ENCODE measurements around the gene LRRC38. TPM values are rescaled to one million over a fixed set of nuclear protein-coding genes. Genes with fewer than 3 reads are reported as not detected.

Gene LRRC38
- total and polyA plus RNA-seq, 2 donors (not counting 1 experiment from before 2014, with no cell fraction given): not detected

DNA sequence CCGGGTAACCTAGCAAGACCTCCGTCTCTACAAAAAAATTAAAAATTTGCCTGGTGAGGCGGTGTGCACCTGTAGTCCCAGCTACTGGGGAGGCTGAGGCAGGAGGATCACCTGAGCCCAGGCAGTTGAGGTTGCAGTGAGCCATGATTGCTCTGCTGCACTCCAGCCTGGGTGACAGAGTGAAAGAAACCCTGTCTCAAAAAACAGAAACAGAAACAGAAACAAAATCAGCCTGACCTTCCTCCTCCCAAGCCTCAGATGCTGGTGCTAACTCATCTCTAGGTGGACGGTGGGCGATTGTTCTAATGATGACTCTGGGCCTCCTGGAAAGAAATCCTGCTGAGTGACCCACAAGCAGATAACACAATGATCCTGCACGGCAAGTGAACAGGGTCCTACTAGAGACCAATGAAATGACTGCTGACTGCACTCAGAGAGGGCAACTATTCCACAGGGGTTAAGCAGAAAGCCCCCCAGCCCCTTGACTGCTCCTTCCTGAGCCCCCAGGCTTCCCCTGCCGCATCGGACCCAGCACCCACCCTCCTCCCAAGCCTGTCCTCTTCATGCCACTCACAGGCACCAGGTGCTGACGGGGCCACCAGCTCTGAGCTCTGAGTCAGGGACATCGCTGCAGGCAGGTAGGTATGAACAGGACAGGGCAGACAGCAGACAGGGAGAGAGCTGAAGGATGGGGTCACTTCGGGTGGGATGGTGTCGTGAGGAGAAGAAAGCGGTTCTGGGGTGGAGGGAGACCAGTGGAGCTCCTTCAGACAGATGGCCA lies 27.8 kb upstream of the LRRC38 start:
- CTCF ChIA-PET: no interaction called here
- Histone ChIP-seq H4K20me1 (ENCODE audit: control insufficient read depth, insufficient read depth, low read length, poor library complexity, severe bottlenecking) (no peaks in the 10 kb centered on the region), H3K4me2 (replicated peaks; ENCODE audit: low read depth, low read length, poor library complexity, severe bottlenecking) (no peak overlapping the region), H3K27ac (ENCODE audit: low read length in 2 of 2) (no peak overlapping the region), H3K27me3 (replicated peaks in 1 of 4; ENCODE audit: control extremely low read depth in 1 of 4, control insufficient read depth in 3 of 4, insufficient read depth in 4 of 4, low read length in 3 of 4) (no peaks in the 10 kb centered on the region), H3K4me1 (ENCODE audit: control insufficient read depth in 2 of 2, insufficient read depth in 2 of 2, low read length in 2 of 2) (no peaks in the 10 kb centered on the region), H3K4me3 (ENCODE audit: control extremely low read depth in 1 of 5, extremely low read depth in 1 of 5, insufficient read depth in 1 of 5, low read depth in 2 of 5, low read length in 4 of 5) (no peak overlapping the region), H3K9ac (ENCODE audit: low read length) (no peak overlapping the region), H3K36me3 (replicated peaks in 1 of 2; ENCODE audit: control extremely low read depth in 1 of 2, control insufficient read depth in 1 of 2, extremely low read depth in 1 of 2, insufficient read depth in 2 of 2, low read length in 1 of 2) (no peaks in the 10 kb centered on the region), H3K79me2 (ENCODE audit: control insufficient read depth, insufficient read depth, low read length) (no peaks in the 10 kb centered on the region), H3K9me3 (ENCODE audit: control extremely low read depth in 1 of 3, control insufficient read depth in 2 of 3, insufficient read depth in 1 of 3, low read length in 2 of 3) (no peaks in the 10 kb centered on the region), H2AFZ (ENCODE audit: insufficient read depth, low read depth, low read length, poor library complexity, severe bottlenecking) (no peak overlapping the region)
- TF ChIP-seq EZH2 (IDR thresholded peaks at IDR 0.05; ENCODE audit: borderline replicate concordance, insufficient read depth, low read depth, low read length, poor library complexity, severe bottlenecking): no peak
- TF ChIP-seq, protein P1, sequence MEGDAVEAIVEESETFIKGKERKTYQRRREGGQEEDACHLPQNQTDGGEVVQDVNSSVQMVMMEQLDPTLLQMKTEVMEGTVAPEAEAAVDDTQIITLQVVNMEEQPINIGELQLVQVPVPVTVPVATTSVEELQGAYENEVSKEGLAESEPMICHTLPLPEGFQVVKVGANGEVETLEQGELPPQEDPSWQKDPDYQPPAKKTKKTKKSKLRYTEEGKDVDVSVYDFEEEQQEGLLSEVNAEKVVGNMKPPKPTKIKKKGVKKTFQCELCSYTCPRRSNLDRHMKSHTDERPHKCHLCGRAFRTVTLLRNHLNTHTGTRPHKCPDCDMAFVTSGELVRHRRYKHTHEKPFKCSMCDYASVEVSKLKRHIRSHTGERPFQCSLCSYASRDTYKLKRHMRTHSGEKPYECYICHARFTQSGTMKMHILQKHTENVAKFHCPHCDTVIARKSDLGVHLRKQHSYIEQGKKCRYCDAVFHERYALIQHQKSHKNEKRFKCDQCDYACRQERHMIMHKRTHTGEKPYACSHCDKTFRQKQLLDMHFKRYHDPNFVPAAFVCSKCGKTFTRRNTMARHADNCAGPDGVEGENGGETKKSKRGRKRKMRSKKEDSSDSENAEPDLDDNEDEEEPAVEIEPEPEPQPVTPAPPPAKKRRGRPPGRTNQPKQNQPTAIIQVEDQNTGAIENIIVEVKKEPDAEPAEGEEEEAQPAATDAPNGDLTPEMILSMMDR (IDR thresholded peaks at IDR 0.05): no peak
- ATAC-seq (ENCODE audit: low read depth) (no peak), DNase-seq (no peak)
- H3K9me3 Mint-ChIP-seq (ENCODE audit: insufficient read depth): no peaks in the 10 kb centered on the region
- POLR2A ChIA-PET: no interaction called here
- WGBS (ENCODE audit: insufficient coverage): 95% methylated on average over 12 of the region's 13 CpGs
- intact Hi-C loops (cut with micrococcal nuclease): no loop called here
- H3K4me3 Mint-ChIP-seq: no peak overlapping the region
- H3K27me3 Mint-ChIP-seq: peaks cover 5% of the 10 kb centered on the region
- H3K4me1 Mint-ChIP-seq: no peaks in the 10 kb centered on the region
- H3K27ac Mint-ChIP-seq: no peak overlapping the region

DNA sequence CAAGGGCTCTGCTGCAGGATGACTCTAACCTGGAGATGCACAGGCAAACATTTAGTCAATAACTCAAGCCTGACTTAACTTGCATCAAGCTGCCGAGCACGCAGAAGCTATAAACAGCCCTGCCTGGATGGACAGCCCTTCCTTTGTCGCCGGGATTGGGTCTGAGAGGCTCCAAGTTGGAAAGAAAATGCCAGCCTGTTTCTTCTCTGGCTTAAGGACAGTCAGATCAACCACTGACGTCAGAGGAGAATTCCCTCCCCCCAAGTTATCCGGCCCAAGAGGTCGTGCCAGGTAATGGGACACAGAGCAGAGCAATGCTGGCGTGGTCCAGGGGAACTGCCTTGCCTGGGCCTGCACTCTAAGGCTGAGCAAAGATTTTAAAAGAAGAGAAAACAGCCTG lies 27.1 kb upstream of the LRRC38 start:
- Histone ChIP-seq H3K4me2 (replicated peaks; ENCODE audit: low read depth, low read length, poor library complexity, severe bottlenecking) (no peak overlapping the region), H3K9ac (ENCODE audit: low read length) (no peak overlapping the region), H3K79me2 (ENCODE audit: control insufficient read depth, insufficient read depth, low read length) (no peaks in the 10 kb centered on the region), H4K20me1 (ENCODE audit: control insufficient read depth, insufficient read depth, low read length, poor library complexity, severe bottlenecking) (no peaks in the 10 kb centered on the region), H3K36me3 (replicated peaks in 1 of 2; ENCODE audit: control extremely low read depth in 1 of 2, control insufficient read depth in 1 of 2, extremely low read depth in 1 of 2, insufficient read depth in 2 of 2, low read length in 1 of 2) (no peaks in the 10 kb centered on the region), H3K4me1 (ENCODE audit: control insufficient read depth in 2 of 2, insufficient read depth in 2 of 2, low read length in 2 of 2) (no peaks in the 10 kb centered on the region), H3K9me3 (ENCODE audit: control extremely low read depth in 1 of 3, control insufficient read depth in 2 of 3, insufficient read depth in 1 of 3, low read length in 2 of 3) (no peaks in the 10 kb centered on the region), H3K27ac (ENCODE audit: low read length in 2 of 2) (no peak overlapping the region), H2AFZ (ENCODE audit: insufficient read depth, low read depth, low read length, poor library complexity, severe bottlenecking) (no peak overlapping the region), H3K27me3 (replicated peaks in 1 of 4; ENCODE audit: control extremely low read depth in 1 of 4, control insufficient read depth in 3 of 4, insufficient read depth in 4 of 4, low read length in 3 of 4) (no peaks in the 10 kb centered on the region), H3K4me3 (ENCODE audit: control extremely low read depth in 1 of 5, extremely low read depth in 1 of 5, insufficient read depth in 1 of 5, low read depth in 2 of 5, low read length in 4 of 5) (no peak overlapping the region)
- ATAC-seq (ENCODE audit: low read depth) (no peak), DNase-seq (no peak)
- TF ChIP-seq EZH2 (IDR thresholded peaks at IDR 0.05; ENCODE audit: borderline replicate concordance, insufficient read depth, low read depth, low read length, poor library complexity, severe bottlenecking): no peak
- TF ChIP-seq, protein P1 (IDR thresholded peaks at IDR 0.05): no peak
- POLR2A ChIA-PET: no interaction called here
- H3K27me3 Mint-ChIP-seq: peaks cover 3% of the 10 kb centered on the region
- no peaks in the 10 kb centered on the region for H3K9me3 Mint-ChIP-seq (ENCODE audit: insufficient read depth)
- H3K4me3 Mint-ChIP-seq: no peak overlapping the region
- 89% methylated on average over 8 of the region's 8 CpGs for WGBS (ENCODE audit: insufficient coverage)
- CTCF ChIA-PET: no interaction called here
- no peak overlapping the region for H3K27ac Mint-ChIP-seq
- H3K4me1 Mint-ChIP-seq: no peaks in the 10 kb centered on the region
- intact Hi-C loops (cut with micrococcal nuclease): no loop called here

Measured in B cell (primary cell).